ENCODE results near the gene TPPP2. TPM values are rescaled to one million over a fixed set of nuclear protein-coding genes. Genes with fewer than 3 reads are reported as not detected.

Gene TPPP2
- total and polyA plus RNA-seq, 2 experiments from 2014 or later = 0.39 to 0.92 TPM

DNA sequence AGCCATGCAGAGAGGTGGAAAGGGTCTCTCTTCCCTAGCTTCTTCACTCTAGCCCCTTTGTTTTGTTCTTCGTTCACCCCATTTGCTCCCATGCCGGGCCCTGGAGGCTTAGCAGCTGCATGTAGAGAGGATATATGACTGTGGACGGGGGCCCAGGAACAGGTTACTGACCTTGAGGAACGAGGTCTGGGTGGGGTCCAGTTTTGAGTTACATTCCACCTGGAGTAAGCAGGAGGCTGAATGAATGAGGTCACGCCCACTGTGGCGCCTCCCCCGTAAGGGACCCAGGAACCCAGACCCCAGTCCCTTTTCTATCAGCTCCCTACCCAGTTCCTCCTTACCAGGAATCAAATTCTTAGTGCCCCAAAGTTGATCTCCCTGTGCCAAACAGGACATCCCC, 11.7 kb upstream of the TPPP2 start:
- no peak overlapping the region for H3K4me3 ChIP-seq

DNA sequence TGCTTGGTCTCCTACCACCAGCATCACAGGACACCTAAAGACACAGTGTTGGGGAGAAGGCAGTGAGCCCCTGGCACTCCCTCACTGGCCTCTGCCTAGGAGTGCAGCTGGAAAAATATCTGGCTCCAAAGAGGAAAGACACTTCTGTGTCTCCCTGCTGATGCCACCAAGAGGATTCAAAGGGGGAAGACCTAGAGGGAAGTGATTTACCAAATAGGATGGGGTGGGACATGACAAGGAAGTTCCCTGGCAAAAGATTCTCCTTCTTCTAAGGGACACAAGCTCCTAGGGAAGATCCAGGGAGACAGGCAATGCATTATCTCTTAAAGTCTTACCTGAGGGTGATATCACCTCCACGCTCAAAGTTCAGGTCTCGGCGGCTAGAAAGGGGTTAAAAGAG, 11.2 kb upstream of the TPPP2 start:
- DNase-seq (ENCODE audit: low read depth in 1 of 2, low spot score in 1 of 2) = no peak
- Histone ChIP-seq H3K4me3 (no peak overlapping the region), H3K27ac (no peak overlapping the region), H3K27me3 (no peaks in the 10 kb centered on the region), H3K36me3 (peaks cover 26% of the 10 kb centered on the region), H3K4me1 (ENCODE audit: low read depth) (peaks cover 17% of the 10 kb centered on the region), H3K9me3 (ENCODE audit: low read depth) (no peaks in the 10 kb centered on the region)
- TF ChIP-seq, protein P1, sequence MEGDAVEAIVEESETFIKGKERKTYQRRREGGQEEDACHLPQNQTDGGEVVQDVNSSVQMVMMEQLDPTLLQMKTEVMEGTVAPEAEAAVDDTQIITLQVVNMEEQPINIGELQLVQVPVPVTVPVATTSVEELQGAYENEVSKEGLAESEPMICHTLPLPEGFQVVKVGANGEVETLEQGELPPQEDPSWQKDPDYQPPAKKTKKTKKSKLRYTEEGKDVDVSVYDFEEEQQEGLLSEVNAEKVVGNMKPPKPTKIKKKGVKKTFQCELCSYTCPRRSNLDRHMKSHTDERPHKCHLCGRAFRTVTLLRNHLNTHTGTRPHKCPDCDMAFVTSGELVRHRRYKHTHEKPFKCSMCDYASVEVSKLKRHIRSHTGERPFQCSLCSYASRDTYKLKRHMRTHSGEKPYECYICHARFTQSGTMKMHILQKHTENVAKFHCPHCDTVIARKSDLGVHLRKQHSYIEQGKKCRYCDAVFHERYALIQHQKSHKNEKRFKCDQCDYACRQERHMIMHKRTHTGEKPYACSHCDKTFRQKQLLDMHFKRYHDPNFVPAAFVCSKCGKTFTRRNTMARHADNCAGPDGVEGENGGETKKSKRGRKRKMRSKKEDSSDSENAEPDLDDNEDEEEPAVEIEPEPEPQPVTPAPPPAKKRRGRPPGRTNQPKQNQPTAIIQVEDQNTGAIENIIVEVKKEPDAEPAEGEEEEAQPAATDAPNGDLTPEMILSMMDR (IDR thresholded peaks at IDR 0.05; ENCODE audit: low read depth, low read length) = no peak

More for the DNA sequence above, 11.7 kb upstream of the TPPP2 start:
- TF ChIP-seq, protein P1 (IDR thresholded peaks at IDR 0.05; ENCODE audit: low read depth, low read length) = no peak
- no peak for DNase-seq (ENCODE audit: low read depth in 1 of 2, low spot score in 1 of 2)
- H3K36me3 ChIP-seq = peaks cover 26% of the 10 kb centered on the region
- no peaks in the 10 kb centered on the region for H3K27me3 ChIP-seq
- peak overlapping the region; percentile 48 for H3K27ac ChIP-seq
- H3K9me3 ChIP-seq (ENCODE audit: low read depth) = no peaks in the 10 kb centered on the region
- H3K4me1 ChIP-seq (ENCODE audit: low read depth) = peaks cover 12% of the 10 kb centered on the region

DNA sequence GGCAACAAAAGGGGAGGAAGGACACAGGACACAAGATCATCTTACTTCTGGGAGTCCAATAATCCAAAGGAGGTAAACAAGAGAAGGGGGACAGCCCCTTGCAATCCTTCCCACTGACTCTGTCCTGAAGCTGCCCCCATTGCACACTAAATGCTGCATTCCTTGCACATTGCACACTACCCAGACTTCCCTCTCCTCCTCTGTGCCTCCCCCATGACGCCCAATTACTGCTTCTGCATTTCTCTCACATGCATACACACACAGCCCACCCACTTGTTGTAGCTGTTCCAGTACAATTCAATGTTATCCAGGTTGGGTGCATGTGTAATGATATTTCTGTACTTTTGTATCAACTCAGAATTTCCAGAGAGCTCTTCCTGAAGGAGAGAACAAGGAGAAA, 10.7 kb upstream of the TPPP2 start:
- DNase-seq (ENCODE audit: low read depth in 1 of 2, low spot score in 1 of 2) = no peak
- Histone ChIP-seq H3K9me3 (ENCODE audit: low read depth) (no peaks in the 10 kb centered on the region), H3K27ac (no peak overlapping the region), H3K27me3 (no peaks in the 10 kb centered on the region), H3K36me3 (peaks cover 26% of the 10 kb centered on the region), H3K4me1 (ENCODE audit: low read depth) (peaks cover 20% of the 10 kb centered on the region), H3K4me3 (no peak overlapping the region)
- TF ChIP-seq, protein P1 (IDR thresholded peaks at IDR 0.05; ENCODE audit: low read depth, low read length) = no peak

DNA sequence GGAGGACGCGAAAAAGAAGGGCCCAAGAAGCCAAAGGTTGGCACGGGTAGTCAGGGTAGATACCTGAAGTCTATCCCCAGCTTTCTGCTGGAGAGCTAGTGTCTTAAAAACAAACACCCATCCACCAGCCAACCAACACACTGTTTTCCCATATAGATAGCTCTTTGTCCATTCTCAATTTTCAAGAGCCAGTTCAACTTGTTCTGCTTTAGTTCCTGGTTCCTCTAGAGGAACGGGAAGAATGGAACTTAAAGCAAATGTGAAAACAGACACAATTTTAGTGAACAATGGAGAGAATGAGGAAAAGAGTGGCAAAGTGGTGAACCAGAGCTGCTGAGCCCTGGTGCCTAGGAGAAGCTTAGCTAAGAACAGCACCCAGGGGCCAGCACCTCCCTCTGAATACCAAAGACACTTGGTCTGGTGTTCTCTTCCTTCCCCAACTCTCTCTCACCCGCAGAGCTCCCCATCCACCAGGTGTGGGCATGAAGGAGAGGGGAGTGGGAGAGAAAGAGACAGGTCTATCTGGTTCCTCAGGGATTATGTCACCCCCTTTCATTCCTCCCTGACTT, 9.0 kb upstream of the TPPP2 start:
- TF ChIP-seq, protein P1 (IDR thresholded peaks at IDR 0.05; ENCODE audit: low read depth, low read length) = no peak
- no peak overlapping the region for H3K27ac ChIP-seq
- H3K4me1 ChIP-seq (ENCODE audit: low read depth) = peaks cover 18% of the 10 kb centered on the region
- H3K9me3 ChIP-seq (ENCODE audit: low read depth) = no peaks in the 10 kb centered on the region
- no peak overlapping the region for H3K4me3 ChIP-seq
- no peak for DNase-seq (ENCODE audit: low read depth in 1 of 2, low spot score in 1 of 2)
- H3K27me3 ChIP-seq = no peaks in the 10 kb centered on the region
- H3K36me3 ChIP-seq = peaks cover 26% of the 10 kb centered on the region

DNA sequence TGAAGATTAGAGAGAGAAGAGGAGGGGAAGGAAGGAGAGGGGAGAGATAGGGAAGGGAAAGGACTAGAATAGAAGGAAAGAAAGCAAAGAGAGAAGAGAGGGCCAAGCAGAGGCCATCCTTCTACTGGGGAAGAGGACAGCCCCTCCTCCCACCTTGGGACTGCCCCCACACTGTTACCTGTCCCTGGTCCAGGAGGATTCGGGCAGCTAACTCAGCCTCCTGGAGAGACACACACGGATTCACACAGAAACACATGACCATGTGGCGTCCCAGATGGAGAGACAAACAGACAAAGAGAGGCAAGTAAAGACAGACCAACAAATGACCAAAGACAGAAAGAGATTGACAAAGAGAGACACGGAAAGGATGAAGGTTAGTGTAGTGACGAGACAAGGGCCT, 7.3 kb upstream of the TPPP2 start:
- Histone ChIP-seq H3K27me3 (no peaks in the 10 kb centered on the region), H3K36me3 (peaks cover 23% of the 10 kb centered on the region), H3K27ac (no peak overlapping the region), H3K9me3 (ENCODE audit: low read depth) (no peaks in the 10 kb centered on the region), H3K4me3 (no peak overlapping the region), H3K4me1 (ENCODE audit: low read depth) (peaks cover 35% of the 10 kb centered on the region)
- DNase-seq (ENCODE audit: low read depth in 1 of 2, low spot score in 1 of 2) = no peak
- TF ChIP-seq, protein P1 (IDR thresholded peaks at IDR 0.05; ENCODE audit: low read depth, low read length) = no peak

All from cardiac muscle cell (in vitro differentiated cells and primary cell).